Head of caudate nucleus (tissue), 42 donors: ENCODE measurements around the gene COL24A1.
A peak's percentile ranks its signal among the peaks of the same experiment; 100 is the strongest.
"Not testable (repeated sequence)": the region's sequence is repeated elsewhere in the genome, so short reads cannot be mapped to it uniquely, and the experiment has no call there.

Source experiments
- DNase-seq, 42 donors: peaks; one replicate each; pipeline versions ENCODE4 v3.0.0 to v3.0.0-alpha.2; 2020 to 2021; ENCODE audit warnings: mixed read lengths in 7 of 42
- intact Hi-C: fragments of 100-400 bp; cut with DNase I; formaldehyde crosslinking; loops from one replicate; pipeline ENCODE4 v1.15.0; 2022

The COL24A1 gene

GRCh38 chr1:85940656-85941306 lies 215.8 kb downstream of the COL24A1 start:
- no peak for DNase-seq
- intact Hi-C loops = no loop called here

- intact Hi-C loops = no loop called here
- DNase-seq = no peak
Observed at GRCh38 chr1:85938829-85939228, 217.7 kb downstream of the COL24A1 start.

GRCh38 chr1:85936470-85936869 lies 220.1 kb downstream of the COL24A1 start:
- intact Hi-C loops = no loop called here

GRCh38 chr1:85936057-85936456 lies 220.5 kb downstream of the COL24A1 start:
- DNase-seq = no peak
- intact Hi-C loops = no loop called here

More at GRCh38 chr1:85936470-85936869, 220.1 kb downstream of the COL24A1 start:
- DNase-seq = no peak

- intact Hi-C loops = no loop called here
Observed at GRCh38 chr1:85935234-85935633, 221.3 kb downstream of the COL24A1 start.

GRCh38 chr1:85934516-85934915 lies 222.1 kb downstream of the COL24A1 start:
- intact Hi-C loops = no loop called here
- DNase-seq = no peak

More at GRCh38 chr1:85935234-85935633, 221.3 kb downstream of the COL24A1 start:
- no peak for DNase-seq

- intact Hi-C loops = no loop called here
- no peak for DNase-seq
Observed at GRCh38 chr1:85933961-85934360, 222.6 kb downstream of the COL24A1 start.

- DNase-seq = no peak
- intact Hi-C loops = no loop called here
Observed at GRCh38 chr1:85911742-85912141, 244.8 kb downstream of the COL24A1 start.

GRCh38 chr1:85900921-85901320 lies 255.7 kb downstream of the COL24A1 start:
- no peak for DNase-seq
- intact Hi-C loops = no loop called here

- no peak for DNase-seq
- intact Hi-C loops = no loop called here
Observed at GRCh38 chr1:85898861-85899260, 257.7 kb downstream of the COL24A1 start.

- DNase-seq = peak in 3 of 42 donors; percentile 1 to 5 (median 2)
- intact Hi-C loops = no loop called here
Observed at GRCh38 chr1:85894651-85895050, 261.9 kb downstream of the COL24A1 start.

GRCh38 chr1:85892366-85892765 lies 264.2 kb downstream of the COL24A1 start:
- no peak for DNase-seq
- intact Hi-C loops = no loop called here

- intact Hi-C loops = no loop called here
Observed at GRCh38 chr1:85889870-85890269, 266.7 kb downstream of the COL24A1 start.

GRCh38 chr1:85888921-85889320 lies 267.7 kb downstream of the COL24A1 start:
- DNase-seq = no peak
- intact Hi-C loops = no loop called here

More at GRCh38 chr1:85889870-85890269, 266.7 kb downstream of the COL24A1 start:
- DNase-seq = no peak

GRCh38 chr1:85884372-85885035 lies 272.1 kb downstream of the COL24A1 start:
- no peak for DNase-seq
- intact Hi-C loops = no loop called here

- DNase-seq = no peak
- intact Hi-C loops = no loop called here
Observed at GRCh38 chr1:85867189-85867588, 289.4 kb downstream of the COL24A1 start.

- intact Hi-C loops = no loop called here
- no peak for DNase-seq
Observed at GRCh38 chr1:85865213-85865612, 291.4 kb downstream of the COL24A1 start.

- intact Hi-C loops = no loop called here
- no peak for DNase-seq
Observed at GRCh38 chr1:85864727-85865126, 291.8 kb downstream of the COL24A1 start.

- intact Hi-C loops, DNase-seq: not testable (repeated sequence)
Observed at GRCh38 chr1:85863639-85864038, 292.9 kb downstream of the COL24A1 start.

- intact Hi-C loops = no loop called here
- DNase-seq = no peak
Observed at GRCh38 chr1:85862456-85862855, 294.1 kb downstream of the COL24A1 start.

- intact Hi-C loops = no loop called here
- no peak for DNase-seq
Observed at GRCh38 chr1:85857991-85858390, 298.6 kb downstream of the COL24A1 start.
